AG09319 (cell line): Measurements from ENCODE around the gene ADARB1.

ENCODE experiments used
- DNase-seq: peaks from one replicate; pipeline ENCODE4 v3.0.0-alpha.2; 2010; ENCODE audit warnings: low read depth; ENCODE audit errors: extremely low read depth
- CTCF ChIP-seq: IDR thresholded peaks from 2 replicates; pipeline ENCODE4 v1.5.1; 2011; ENCODE audit warnings: low read depth, mild to moderate bottlenecking, inconsistent platforms, low read length, moderate library complexity

Gene ADARB1

DNA sequence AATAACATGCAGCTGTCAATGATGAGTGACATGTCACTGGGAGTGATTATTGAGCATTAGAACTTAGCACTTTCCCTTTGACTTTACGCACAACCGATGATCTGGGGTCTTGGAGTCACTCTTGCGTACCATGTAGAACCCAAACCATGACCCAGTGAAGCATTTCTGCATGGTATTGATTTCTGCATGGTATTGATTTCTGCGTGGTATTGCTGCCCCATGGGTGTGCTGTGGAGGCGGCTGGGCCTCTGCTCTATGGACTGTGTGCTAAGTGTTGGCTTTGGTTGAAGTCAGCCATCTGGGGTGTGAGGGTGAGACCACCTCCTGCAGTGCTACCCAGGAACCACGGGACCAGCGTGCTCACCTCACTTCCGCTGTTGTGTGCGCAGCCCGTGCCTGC is 98.0 kb downstream of the ADARB1 start:
- TF ChIP-seq CTCF = no peak
- no peak for DNase-seq

- no peak for TF ChIP-seq CTCF
- DNase-seq = no peak
These were observed 101.1 kb downstream of the ADARB1 start for GRCh38 chr21:45175326-45176095.

DNA sequence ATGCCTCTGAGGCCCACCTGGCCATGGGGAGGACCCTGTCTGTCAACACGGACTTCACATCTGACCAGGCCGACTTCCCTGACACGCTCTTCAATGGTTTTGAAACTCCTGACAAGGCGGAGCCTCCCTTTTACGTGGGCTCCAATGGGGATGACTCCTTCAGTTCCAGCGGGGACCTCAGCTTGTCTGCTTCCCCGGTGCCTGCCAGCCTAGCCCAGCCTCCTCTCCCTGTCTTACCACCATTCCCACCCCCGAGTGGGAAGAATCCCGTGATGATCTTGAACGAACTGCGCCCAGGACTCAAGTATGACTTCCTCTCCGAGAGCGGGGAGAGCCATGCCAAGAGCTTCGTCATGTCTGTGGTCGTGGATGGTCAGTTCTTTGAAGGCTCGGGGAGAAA is 101.8 kb downstream of the ADARB1 start:
- no peak for TF ChIP-seq CTCF

GRCh38 chr21:45177039-45177438 is 102.7 kb downstream of the ADARB1 start:
- no peak for TF ChIP-seq CTCF
- no peak for DNase-seq

More for the DNA sequence above, 101.8 kb downstream of the ADARB1 start:
- DNase-seq = no peak

- no peak for TF ChIP-seq CTCF
- no peak for DNase-seq
These were observed 103.8 kb downstream of the ADARB1 start for GRCh38 chr21:45178070-45178608.

GRCh38 chr21:45178971-45179370 is 104.6 kb downstream of the ADARB1 start:
- no peak for DNase-seq
- TF ChIP-seq CTCF = no peak

GRCh38 chr21:45179568-45180245 is 105.3 kb downstream of the ADARB1 start:
- TF ChIP-seq CTCF = no peak
- DNase-seq = no peak
